Activated CD4-positive, alpha-beta T cell treated with anti-CD3 and anti-CD28 coated beads, Interleukin-2, amount 50 U/mL, for 16 hours (primary cell): Measurements from ENCODE around the gene TMEM184A.
A peak's percentile ranks its signal among the peaks of the same experiment; 100 is the strongest.
"Not testable (repeated sequence)": the region's sequence is repeated elsewhere in the genome, so short reads cannot be mapped to it uniquely, and the experiment has no call there.

Source experiments
- DNase-seq: peaks from one replicate; pipeline ENCODE4 v3.0.0-alpha.2; 2020

The TMEM184A gene

GRCh38 chr7:1520539-1521234, 35.3 kb downstream of the TMEM184A start:
- no peak for DNase-seq

- DNase-seq, result not testable (repeated sequence)
These were observed 36.6 kb downstream of the TMEM184A start for GRCh38 chr7:1519322-1519922.

- DNase-seq, result no peak
These were observed 39.3 kb downstream of the TMEM184A start for GRCh38 chr7:1516586-1517251.

- not testable (repeated sequence) for DNase-seq
These were observed 40.5 kb downstream of the TMEM184A start for GRCh38 chr7:1515509-1515967.

- DNase-seq, result no peak
These were observed 41.0 kb downstream of the TMEM184A start for GRCh38 chr7:1514995-1515401.

- no peak for DNase-seq
These were observed 41.6 kb downstream of the TMEM184A start for GRCh38 chr7:1514407-1514806.

- DNase-seq, result no peak
These were observed 42.3 kb downstream of the TMEM184A start for GRCh38 chr7:1513657-1514095.

- no peak for DNase-seq
These were observed 43.0 kb downstream of the TMEM184A start for GRCh38 chr7:1512781-1513656.

- DNase-seq, result no peak
These were observed 44.3 kb downstream of the TMEM184A start for GRCh38 chr7:1511444-1512422.

- DNase-seq, result no peak
These were observed 45.2 kb downstream of the TMEM184A start for GRCh38 chr7:1510780-1511154.

- no peak for DNase-seq
These were observed 46.8 kb downstream of the TMEM184A start for GRCh38 chr7:1509226-1509625.

- DNase-seq, result no peak
These were observed 47.7 kb downstream of the TMEM184A start for GRCh38 chr7:1508277-1508758.

- no peak for DNase-seq
These were observed 50.1 kb downstream of the TMEM184A start for GRCh38 chr7:1505731-1506550.

- DNase-seq, result peak; percentile 94
These were observed 51.9 kb downstream of the TMEM184A start, which contains the start of gene INTS1 for GRCh38 chr7:1503816-1504775. INTS1 (minus strand) TSS chr7:1504389; CDS start chr7:1503960, 429 bp downstream.

- no peak for DNase-seq
These were observed 52.6 kb downstream of the TMEM184A start for GRCh38 chr7:1503390-1503789.

GRCh38 chr7:1502845-1503244, 53.2 kb downstream of the TMEM184A start:
- DNase-seq, result no peak

- no peak for DNase-seq
These were observed 54.3 kb downstream of the TMEM184A start for GRCh38 chr7:1501487-1502270.

GRCh38 chr7:1500064-1500807, 55.8 kb downstream of the TMEM184A start:
- DNase-seq, result no peak
